PC-9 (cell line): Measurements from ENCODE around the gene RASAL2.

Source experiments
- EZH2 ChIP-seq: fragments of 200-600 bp; sonication (generic); IDR thresholded peaks from 2 replicates; pipeline ENCODE4 v1.8.0; 2017; ENCODE audit warnings: antibody characterized with exemption, low read depth
- TF ChIP-seq, protein P1 (sequence below): fragments of 200-600 bp; sonication (generic); conservative IDR thresholded peaks from 2 replicates; pipeline ENCODE4 v1.6.1; 2017; ENCODE audit warnings: mixed run types, antibody characterized with exemption, mild to moderate bottlenecking, moderate library complexity

DNA sequence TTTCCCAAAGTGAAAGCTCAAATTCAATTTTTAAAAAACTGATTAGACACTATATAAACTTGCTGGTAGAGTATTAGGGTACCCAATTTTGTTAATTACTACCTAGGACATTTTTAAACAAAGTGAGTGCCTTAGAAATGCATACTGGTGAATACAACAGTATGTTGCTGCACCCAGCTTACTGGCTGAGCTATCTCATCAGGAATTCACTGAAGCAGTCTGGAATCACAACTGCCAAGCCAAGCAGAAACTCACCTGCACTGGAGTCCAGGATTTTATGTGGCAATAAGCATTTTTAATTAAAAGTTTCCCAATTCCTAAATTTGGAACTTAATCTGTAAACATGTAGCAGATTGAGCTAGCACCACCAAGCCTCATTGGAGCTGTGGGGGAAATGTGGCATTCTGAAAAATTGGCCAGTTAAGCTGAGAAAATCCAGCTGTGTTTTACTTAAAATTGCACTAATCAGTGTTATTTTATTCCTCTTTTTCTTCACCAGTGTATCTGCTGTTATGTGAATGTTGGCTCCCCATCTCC is 341.1 kb downstream of the RASAL2 start:
- TF ChIP-seq, protein P1, sequence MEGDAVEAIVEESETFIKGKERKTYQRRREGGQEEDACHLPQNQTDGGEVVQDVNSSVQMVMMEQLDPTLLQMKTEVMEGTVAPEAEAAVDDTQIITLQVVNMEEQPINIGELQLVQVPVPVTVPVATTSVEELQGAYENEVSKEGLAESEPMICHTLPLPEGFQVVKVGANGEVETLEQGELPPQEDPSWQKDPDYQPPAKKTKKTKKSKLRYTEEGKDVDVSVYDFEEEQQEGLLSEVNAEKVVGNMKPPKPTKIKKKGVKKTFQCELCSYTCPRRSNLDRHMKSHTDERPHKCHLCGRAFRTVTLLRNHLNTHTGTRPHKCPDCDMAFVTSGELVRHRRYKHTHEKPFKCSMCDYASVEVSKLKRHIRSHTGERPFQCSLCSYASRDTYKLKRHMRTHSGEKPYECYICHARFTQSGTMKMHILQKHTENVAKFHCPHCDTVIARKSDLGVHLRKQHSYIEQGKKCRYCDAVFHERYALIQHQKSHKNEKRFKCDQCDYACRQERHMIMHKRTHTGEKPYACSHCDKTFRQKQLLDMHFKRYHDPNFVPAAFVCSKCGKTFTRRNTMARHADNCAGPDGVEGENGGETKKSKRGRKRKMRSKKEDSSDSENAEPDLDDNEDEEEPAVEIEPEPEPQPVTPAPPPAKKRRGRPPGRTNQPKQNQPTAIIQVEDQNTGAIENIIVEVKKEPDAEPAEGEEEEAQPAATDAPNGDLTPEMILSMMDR, result no peak
- no peak for TF ChIP-seq EZH2
